K562 (cell line): ENCODE data around the gene FSTL4. TPM values are rescaled to one million over a fixed set of nuclear protein-coding genes. Genes with fewer than 3 reads are reported as not detected.

Source experiments
- ATAC-seq: fragments of 200-7000 bp; cut with Tn5 transposase; 3 replicates; pipeline ENCODE4 v1.9.1; 2020; ENCODE audit warnings: moderate library complexity
- BruUV-seq: library from RNA; stranded (reverse); fragments of 400-500 nt; replicated peaks from 2 replicates; lab custom pipeline; 2021; lab: Mats Ljungman, UMichigan
- CTCF ChIA-PET: fragments of 300-600 bp; formaldehyde crosslinking; extraction: SDS; loops from one replicate; lab custom pipeline; 2021; ENCODE audit warnings: low intra/inter-chr PET ratio; lab: Yijun Ruan, JAX
- POLR2A ChIA-PET: fragments of 300-600, 350-650 bp; sonication (Branson Sonifier 250); formaldehyde crosslinking; extraction: SDS; loops from one replicate; lab custom pipeline; 2021; ENCODE audit warnings: antibody characterized with exemption, inconsistent platforms; lab: Yijun Ruan, JAX
- DNase-seq, 4 experiments: peaks; one replicate each; pipeline versions ENCODE4 v3.0.0 to v3.0.0-alpha.2; 2011 to 2018; ENCODE audit warnings: low spot score in 3 of 4, mixed read lengths in 3 of 4; ENCODE audit errors: extremely low read depth in 1 of 4
- FAIRE-seq: peaks from 2 replicates; lab custom pipeline; 2011; peaks lifted over from hg19 to GRCh38; lab: Jason Lieb, UNC
- H2AFZ ChIP-seq: 2 replicates; pipeline ENCODE4 v1.6.0; 2011; ENCODE audit warnings: low read depth, low read length, control low read depth, inconsistent platforms
- H3K27ac ChIP-seq: fragments of 200-600 bp; 3 replicates; pipeline ENCODE4 v1.8.0; 2011; ENCODE audit warnings: low read depth, mild to moderate bottlenecking, control low read depth, inconsistent platforms, low read length, moderate library complexity, mixed read lengths; ENCODE audit errors: extremely low read depth
- H3K27me3 ChIP-seq, 2 experiments: fragments of 300-600 bp in 1 of 2; 2 replicates in 1 of 2; 3 replicates in 1 of 2; pipeline versions ENCODE4 v1.6.0 to v1.8.0; 2011; ENCODE audit warnings: inconsistent platforms in 2 of 2, low read length in 2 of 2, mild to moderate bottlenecking in 1 of 2, mixed read lengths in 1 of 2, moderate library complexity in 1 of 2; ENCODE audit not compliant: control insufficient read depth in 2 of 2, insufficient read depth in 2 of 2
- H3K36me3 ChIP-seq: fragments of 300-600 bp; 3 replicates; pipeline ENCODE4 v1.8.0; 2011; ENCODE audit warnings: mild to moderate bottlenecking, low read length, inconsistent platforms; ENCODE audit not compliant: control insufficient read depth, insufficient read depth
- H3K4me1 ChIP-seq, 2 experiments: fragments of 200-600 bp in 1 of 2; replicated peaks in 1 of 2; 2 replicates in 1 of 2; 3 replicates in 1 of 2; pipeline versions ENCODE4 v1.5.1 to v1.8.0; 2011; ENCODE audit warnings: inconsistent platforms in 2 of 2, low read length in 2 of 2, mild to moderate bottlenecking in 1 of 2, mixed read lengths in 1 of 2, moderate library complexity in 1 of 2; ENCODE audit not compliant: control insufficient read depth in 2 of 2, insufficient read depth in 2 of 2
- H3K4me2 ChIP-seq: 2 replicates; pipeline ENCODE4 v1.6.1; 2011; ENCODE audit warnings: low read length, control low read depth, inconsistent platforms, mixed read lengths; ENCODE audit not compliant: insufficient read depth
- H3K4me3 ChIP-seq: fragments of 200-600 bp; sonication (generic), shearing (Covaris generic); 2 replicates; pipeline ENCODE4 v1.5.1; 2016; ENCODE audit warnings: control low read depth, inconsistent platforms
- H3K79me2 ChIP-seq: fragments of 200-600 bp; 3 replicates; pipeline ENCODE4 v1.8.0; 2011; ENCODE audit warnings: low read length, inconsistent platforms; ENCODE audit not compliant: control insufficient read depth, insufficient read depth
- H3K9ac ChIP-seq, 2 experiments: 2 replicates each; pipeline versions ENCODE4 v1.6.0 to v1.6.1; 2011; ENCODE audit warnings: low read depth in 2 of 2, low read length in 2 of 2, control low read depth in 1 of 2, inconsistent platforms in 1 of 2, mild to moderate bottlenecking in 1 of 2, mixed read lengths in 1 of 2; ENCODE audit not compliant: insufficient read depth in 1 of 2
- H3K9me1 ChIP-seq: one replicate; pipeline ENCODE4 v1.6.0; 2011; ENCODE audit warnings: inconsistent platforms, mild to moderate bottlenecking, low read length, moderate library complexity; ENCODE audit not compliant: control insufficient read depth, insufficient read depth
- H3K9me3 ChIP-seq: replicated peaks from 2 replicates; pipeline ENCODE4 v1.5.1; 2011; ENCODE audit warnings: low read depth, low read length, inconsistent platforms; ENCODE audit not compliant: control insufficient read depth, insufficient read depth
- H4K20me1 ChIP-seq: replicated peaks from 2 replicates; pipeline ENCODE4 v1.6.1; 2011; ENCODE audit warnings: low read length, inconsistent platforms, mixed read lengths; ENCODE audit not compliant: control insufficient read depth, insufficient read depth
- CTCFL ChIP-seq: IDR thresholded peaks from 2 replicates; pipeline ENCODE4 v1.6.1; 2011; ENCODE audit warnings: borderline replicate concordance, low read depth, mild to moderate bottlenecking, moderate library complexity, low read length; ENCODE audit not compliant: insufficient read depth, poor library complexity, severe bottlenecking
- GATAD2B ChIP-seq: fragments of 450-650 bp; IDR thresholded peaks from 2 replicates; pipeline ENCODE4 v1.6.1; 2017; ENCODE audit warnings: mild to moderate bottlenecking, borderline replicate concordance
- MAZ ChIP-seq, 2 experiments: fragments of 450-650 bp in 1 of 2; sonication (generic) in 1 of 2; formaldehyde crosslinking; IDR thresholded peaks in 1 of 2; conservative IDR thresholded peaks in 1 of 2; 2 replicates each; pipeline versions ENCODE4 v1.4.0 to v1.5.0; 2020; ENCODE audit warnings: mild to moderate bottlenecking in 1 of 2, missing genetic modification reagents in 1 of 2
- NFYB ChIP-seq: IDR thresholded peaks from 2 replicates; pipeline ENCODE4 v1.6.1; 2011; ENCODE audit warnings: mild to moderate bottlenecking, moderate library complexity; ENCODE audit not compliant: insufficient read length; ENCODE audit errors: extremely low read depth
- RUNX1 ChIP-seq: sonication (generic); IDR thresholded peaks from 2 replicates; pipeline ENCODE4 v1.6.1; 2016; ENCODE audit warnings: antibody characterized with exemption, low read depth
- SLC30A9 ChIP-seq: fragments of 250-450 bp; sonication (Bioruptor Pico); IDR thresholded peaks from 2 replicates; pipeline ENCODE4 v1.8.0; 2022; ENCODE audit warnings: mild to moderate bottlenecking, moderate library complexity
- YY1 ChIP-seq, 3 experiments: IDR thresholded peaks; 2 replicates each; pipeline ENCODE4 v1.6.1; 2011; ENCODE audit warnings: low read length in 2 of 3, mild to moderate bottlenecking in 2 of 3, moderate library complexity in 2 of 3, borderline replicate concordance in 1 of 3, control low read depth in 1 of 3, low read depth in 1 of 3; ENCODE audit not compliant: insufficient read depth in 3 of 3, insufficient replicate concordance in 2 of 3, control insufficient read depth in 1 of 3, insufficient read length in 1 of 3; ENCODE audit errors: extremely low read depth in 1 of 3
- ZBTB49 ChIP-seq: sonication (generic); formaldehyde crosslinking; IDR thresholded peaks from 2 replicates; pipeline ENCODE4 v1.8.0; 2022; ENCODE audit warnings: missing genetic modification reagents, mild to moderate bottlenecking, borderline replicate concordance
- ZNF398 ChIP-seq: fragments of 250-450 bp; sonication (Bioruptor Pico); IDR thresholded peaks from 2 replicates; pipeline ENCODE4 v1.8.0; 2021; ENCODE audit warnings: moderate library complexity, mild to moderate bottlenecking, inconsistent platforms
- ZNF518B ChIP-seq: fragments of 250-450 bp; sonication (Bioruptor Pico); IDR thresholded peaks from 2 replicates; pipeline ENCODE4 v1.5.0; 2021; ENCODE audit warnings: mild to moderate bottlenecking, moderate library complexity
- WGBS: fragments of 100-300 bp; shearing (Covaris generic); methylation state at CpG from one replicate; pipeline ENCODE4 v1.1.6; 2016; ENCODE audit warnings: low coverage, mixed read lengths; ENCODE audit not compliant: insufficient coverage; ENCODE audit errors: missing lambda C conversion rate; 5-methylcytosine and 5-hydroxymethylcytosine counted together
- in situ Hi-C: fragments of 300-500 bp; cut with MboI; formaldehyde crosslinking; loops from 4 replicates; pipeline ENCODE4 v1.15.0; 2018; ENCODE audit warnings: inconsistent platforms, mixed read lengths
- intact Hi-C: fragments of 100-400 bp; cut with micrococcal nuclease; formaldehyde crosslinking; loops from 2 replicates; pipeline ENCODE4 v1.14.2; 2022
- polyA plus RNA-seq, 8 experiments: library from polyadenylated mRNA; depleted of rRNA in 4 of 8; stranded (reverse) in 5 of 8; unstranded in 3 of 8; fragments of >200 nt; fragmentation: Nextera tagmentation in 2 of 8; fragmentation: Illumina TruSeq in 1 of 8; extraction: Ambion mirVana in 2 of 8; extraction: Trizol in 1 of 8; gene quantifications; 2 replicates each; pipeline versions ENCODE4 v1.2.1 to v1.2.3, GENCODE V29; 2011 to 2014; ENCODE audit warnings: inconsistent platforms in 1 of 8, missing spikeins in 1 of 8
- total RNA-seq, 7 experiments: library from RNA; depleted of rRNA in 6 of 7; stranded (reverse); fragments of >200 nt in 6 of 7; fragmentation: Illumina TruSeq in 2 of 7; extraction: Trizol in 2 of 7; gene quantifications; 2 replicates each; pipeline versions ENCODE4 v1.2.1 to v1.2.3, GENCODE V29; 2011 to 2021; ENCODE audit warnings: low replicate concordance in 1 of 7

Gene FSTL4
- total and polyA plus RNA-seq, 9 of the 15 experiments (the other 6 are each of a cell fraction or from before 2014, with no cell fraction given), result 0.08 to 0.18 (median 0.10) TPM; not detected in 5

- in situ Hi-C loops, result no loop called here
- WGBS, result 6% methylated on average over 5 of the region's 5 CpGs
- Histone ChIP-seq H4K20me1 (peaks cover 10% of the 10 kb centered on the region; the same call in 1 of the 2 replicates), H3K4me1 (no peaks in the 10 kb centered on the region), H3K9ac (no peak overlapping the region), H2AFZ (no peak overlapping the region), H3K27ac (no peak overlapping the region), H3K4me2 (no peak overlapping the region), H3K79me2 (no peaks in the 10 kb centered on the region), H3K4me3 (no peak overlapping the region), H3K9me3 (no peaks in the 10 kb centered on the region), H3K9me1 (no peaks in the 10 kb centered on the region), H3K27me3 (peaks cover 19 to 83% of the 10 kb centered on the region in 2 experiments), H3K36me3 (no peaks in the 10 kb centered on the region)
- no peak for DNase-seq
- ATAC-seq, result no peak
- no peak for FAIRE-seq
- POLR2A ChIA-PET, result interaction anchor here (0.7 to 1.6 kb wide), 4 partner anchors 11 to 575 kb away, joined by 3 to 5 read pairs (median 3); no protein-coding TSS in a partner anchor
- CTCF ChIA-PET, result no interaction called here
- BruUV-seq, result no TSS peak
- intact Hi-C loops, result no loop called here
- no peak for TF ChIP-seq NFYB
- no peak for TF ChIP-seq ZBTB49 (CRISPR knock-in tag)
- no peak for TF ChIP-seq YY1 (IDR thresholded peaks at IDR 0.05; ENCODE audit: borderline replicate concordance in 1 of 3, control insufficient read depth in 1 of 3, extremely low read depth in 1 of 3, insufficient read depth in 3 of 3, insufficient read length in 1 of 3, insufficient replicate concordance in 2 of 3, low read depth in 1 of 3, low read length in 2 of 3)
- no peak for TF ChIP-seq RUNX1
- no peak for TF ChIP-seq SLC30A9 (CRISPR knock-in tag)
- TF ChIP-seq GATAD2B, result no peak
- no peak for TF ChIP-seq ZNF518B (CRISPR knock-in tag)
- no peak for TF ChIP-seq MAZ (CRISPR knock-in tag; conservative IDR thresholded peaks at IDR 0.05 in 1 of 2, IDR thresholded peaks at IDR 0.05 in 1 of 2)
- no peak for TF ChIP-seq CTCFL
- no peak for TF ChIP-seq ZNF398 (CRISPR knock-in tag)
Measured at GRCh38 chr5:133326361-133326760, 286.0 kb downstream of the FSTL4 start.
